ENCODE measurements around the gene ADGRV1. TPM values are rescaled to one million over a fixed set of nuclear protein-coding genes. Genes with fewer than 3 reads are reported as not detected.

Gene ADGRV1
- total and polyA plus RNA-seq, 8 donors: 0.75 to 10.3 (median 4.0) TPM

GRCh38 chr5:90632791-90633190, 74.2 kb downstream of the ADGRV1 start:
- no peaks in the 10 kb centered on the region for H3K27me3 ChIP-seq
- no peak overlapping the region for H3K27ac ChIP-seq
- no peaks in the 10 kb centered on the region for H3K9me3 ChIP-seq
- TF ChIP-seq CTCF (IDR thresholded peaks at IDR 0.05): no peak
- TF ChIP-seq POLR2AphosphoS5 (IDR thresholded peaks at IDR 0.05): no peak
- TF ChIP-seq POLR2A (IDR thresholded peaks at IDR 0.05): no peak
- no peak for TF ChIP-seq EP300 (IDR thresholded peaks at IDR 0.05)
- WGBS, 5 donors: 78 to 91% (median 90%) methylated on average over 2 of the region's 2 CpGs
- intact Hi-C loops (cut with DNase I; ENCODE audit: low total_unique reads): no loop called here
- no peaks in the 10 kb centered on the region for H3K4me1 ChIP-seq
- no peaks in the 10 kb centered on the region for H3K36me3 ChIP-seq
- DNase-seq: no peak
- H3K4me3 ChIP-seq: no peak overlapping the region

- DNase-seq: no peak
- WGBS, 5 donors: 0 to 34% (median 0%) methylated on average over 1 of the region's 1 CpG
Observed at GRCh38 chr5:90636948-90637347, 78.4 kb downstream of the ADGRV1 start.

GRCh38 chr5:90637731-90638130, 79.1 kb downstream of the ADGRV1 start:
- H3K4me1 ChIP-seq: peaks cover 0 to 6% (median 0%) of the 10 kb centered on the region in 4 donors
- intact Hi-C loops (cut with DNase I; ENCODE audit: low total_unique reads): no loop called here
- no peak for TF ChIP-seq CTCF (IDR thresholded peaks at IDR 0.05)
- TF ChIP-seq POLR2A (IDR thresholded peaks at IDR 0.05): no peak
- no peak for TF ChIP-seq EP300 (IDR thresholded peaks at IDR 0.05)
- TF ChIP-seq POLR2AphosphoS5 (IDR thresholded peaks at IDR 0.05): no peak
- DNase-seq: no peak
- no peaks in the 10 kb centered on the region for H3K27me3 ChIP-seq
- no peaks in the 10 kb centered on the region for H3K9me3 ChIP-seq
- no peak overlapping the region for H3K4me3 ChIP-seq
- 64 to 78% (median 68%) methylated on average over 3 of the region's 3 CpGs for WGBS, 5 donors
- H3K36me3 ChIP-seq: no peaks in the 10 kb centered on the region
- H3K27ac ChIP-seq: no peak overlapping the region

More at GRCh38 chr5:90636948-90637347, 78.4 kb downstream of the ADGRV1 start:
- no peaks in the 10 kb centered on the region for H3K9me3 ChIP-seq
- no peak overlapping the region for H3K27ac ChIP-seq
- H3K27me3 ChIP-seq: no peaks in the 10 kb centered on the region
- peaks cover 0 to 6% (median 0%) of the 10 kb centered on the region in 4 donors for H3K4me1 ChIP-seq
- TF ChIP-seq POLR2A (IDR thresholded peaks at IDR 0.05) (no peak), POLR2AphosphoS5 (IDR thresholded peaks at IDR 0.05) (no peak), EP300 (IDR thresholded peaks at IDR 0.05) (no peak), CTCF (IDR thresholded peaks at IDR 0.05) (no peak)
- H3K36me3 ChIP-seq: no peaks in the 10 kb centered on the region
- no peak overlapping the region for H3K4me3 ChIP-seq
- intact Hi-C loops (cut with DNase I; ENCODE audit: low total_unique reads): no loop called here

GRCh38 chr5:90638878-90639277, 80.3 kb downstream of the ADGRV1 start:
- no peaks in the 10 kb centered on the region for H3K9me3 ChIP-seq
- DNase-seq: no peak
- H3K4me1 ChIP-seq: peaks cover 0 to 6% (median 0%) of the 10 kb centered on the region in 4 donors
- H3K36me3 ChIP-seq: no peaks in the 10 kb centered on the region
- H3K4me3 ChIP-seq: no peak overlapping the region
- TF ChIP-seq POLR2AphosphoS5 (IDR thresholded peaks at IDR 0.05): no peak
- no peak for TF ChIP-seq CTCF (IDR thresholded peaks at IDR 0.05)
- no peak for TF ChIP-seq POLR2A (IDR thresholded peaks at IDR 0.05)
- no peak for TF ChIP-seq EP300 (IDR thresholded peaks at IDR 0.05)
- no peaks in the 10 kb centered on the region for H3K27me3 ChIP-seq
- WGBS, 5 donors: 80 to 86% (median 84%) methylated on average over 6 of the region's 6 CpGs
- intact Hi-C loops (cut with DNase I; ENCODE audit: low total_unique reads): no loop called here
- no peak overlapping the region for H3K27ac ChIP-seq

Measured in stomach (tissue), 9 donors.